Epithelial cell of prostate (primary cell): ENCODE results near the gene ARL6IP4.

Source experiments
- DNase-seq: peaks from one replicate; pipeline ENCODE4 v3.0.0-alpha.2; 2011; ENCODE audit warnings: low read depth, low spot score
- H3K27ac ChIP-seq: fragments of 450-650 bp; 2 replicates; pipeline ENCODE4 v1.5.1; 2017; ENCODE audit warnings: mild to moderate bottlenecking

Gene ARL6IP4

DNA sequence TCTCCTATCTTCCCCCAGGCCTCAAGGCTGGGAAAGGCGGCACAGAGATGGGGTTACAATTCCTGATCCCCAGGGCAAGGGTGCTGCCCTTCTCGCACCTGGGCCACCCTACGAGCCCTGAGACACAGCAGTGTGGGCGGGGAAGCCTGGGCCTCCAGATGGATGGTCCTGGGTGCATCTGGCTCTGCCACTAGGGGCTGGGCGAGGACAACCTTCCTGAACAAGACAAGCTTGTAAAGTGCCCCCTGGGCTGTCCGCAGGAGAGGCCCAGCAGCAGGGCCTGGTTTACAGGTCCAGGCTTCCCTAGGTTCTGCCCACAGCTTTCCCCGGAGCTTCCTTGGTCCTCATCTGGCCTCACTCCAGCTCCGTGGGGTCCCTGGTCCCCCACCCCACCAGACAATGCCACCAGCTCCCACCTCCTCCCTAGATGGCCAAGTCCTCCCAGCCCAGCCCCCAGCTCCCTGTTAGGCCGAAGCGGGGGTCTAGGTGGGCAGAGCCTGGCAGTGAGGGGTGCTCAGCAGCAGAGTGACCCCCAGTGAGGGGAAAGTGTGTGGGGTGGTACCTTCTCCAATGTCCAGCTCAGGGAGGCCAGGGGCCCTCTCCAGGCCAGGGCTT is 8.9 kb downstream of the ARL6IP4 start:
- DNase-seq = no peak

DNA sequence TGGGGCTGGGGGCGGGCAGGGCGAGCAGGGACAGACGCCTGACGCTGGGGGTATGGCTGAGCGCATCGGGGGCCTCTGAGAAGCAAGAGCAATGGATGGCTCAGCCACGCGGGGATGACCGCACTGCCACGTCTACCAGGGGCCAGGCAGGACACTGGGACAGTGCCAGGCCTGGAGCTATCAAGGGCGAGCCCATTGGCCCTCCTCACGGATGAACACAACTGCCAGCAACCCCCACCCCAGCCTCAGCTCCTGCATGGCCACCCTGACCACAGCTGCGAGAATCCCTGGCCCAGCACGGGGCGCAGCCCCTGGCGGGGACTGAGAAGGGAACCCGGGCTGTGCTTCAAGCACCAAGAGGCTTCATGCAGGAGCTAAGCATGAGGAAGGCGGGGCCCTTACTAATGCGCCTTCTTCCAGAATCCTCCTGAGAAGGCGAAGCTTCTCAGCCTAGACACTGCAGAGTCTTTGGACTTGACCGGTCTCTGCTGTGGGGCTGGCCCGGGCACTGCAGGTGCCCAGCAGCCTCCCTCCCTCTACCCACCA is 9.5 kb downstream of the ARL6IP4 start:
- H3K27ac ChIP-seq = no peak overlapping the region
- DNase-seq = no peak

More for the DNA sequence above, 8.9 kb downstream of the ARL6IP4 start:
- H3K27ac ChIP-seq = no peak overlapping the region

DNA sequence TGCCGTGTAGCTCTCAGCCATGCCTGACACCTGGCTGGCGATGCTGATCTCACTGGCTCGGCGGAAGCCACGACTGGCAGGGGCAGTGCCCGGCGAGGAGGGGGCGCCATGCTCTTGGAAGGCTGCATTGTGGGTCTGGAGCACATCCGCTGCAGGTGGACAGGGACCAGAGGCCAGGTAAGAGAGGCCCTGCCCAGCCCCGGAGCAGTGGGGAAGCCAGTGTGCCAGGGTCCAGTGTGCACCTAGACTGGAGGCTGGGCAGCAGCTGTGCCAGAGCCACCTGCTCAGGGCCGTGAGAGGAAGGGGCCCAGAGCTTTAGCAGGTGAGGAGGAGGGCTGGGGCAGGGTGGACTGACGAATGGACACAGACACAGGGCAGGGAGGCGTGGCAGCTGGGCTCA is 10.1 kb downstream of the ARL6IP4 start:
- H3K27ac ChIP-seq = no peak overlapping the region
- no peak for DNase-seq

DNA sequence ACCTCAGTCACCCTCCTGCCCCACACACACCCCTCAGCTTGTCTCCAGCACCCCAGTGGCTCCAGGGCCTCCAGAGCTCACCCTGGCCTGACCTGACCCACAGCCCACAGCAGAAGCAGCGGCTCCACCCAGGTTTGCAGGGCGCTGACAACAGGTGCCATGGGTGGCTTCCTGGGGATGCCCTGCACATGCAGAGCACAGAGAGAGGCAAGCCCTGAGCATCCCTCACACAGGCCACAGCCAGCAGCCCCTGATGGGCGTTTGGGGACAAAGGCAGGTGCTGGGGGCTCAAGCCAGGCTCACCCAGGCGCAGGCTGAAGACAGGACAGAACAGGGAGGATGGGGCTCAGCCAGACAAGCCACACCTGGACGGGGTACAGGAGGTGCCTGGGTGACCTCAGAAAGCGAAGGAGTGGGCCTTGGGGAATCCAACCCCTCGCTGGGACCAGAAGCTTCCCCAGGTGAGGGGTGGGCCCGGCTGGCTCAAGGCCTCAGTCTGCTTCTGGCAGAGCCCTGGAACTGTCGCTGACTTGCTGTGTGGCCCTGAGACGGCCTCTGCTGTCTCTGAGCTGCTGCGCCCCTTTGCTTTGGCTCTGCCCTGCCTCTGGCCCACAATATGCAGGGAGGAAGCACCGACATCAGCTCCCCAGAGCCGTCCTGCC is 10.6 kb downstream of the ARL6IP4 start:
- no peak overlapping the region for H3K27ac ChIP-seq
- no peak for DNase-seq

- DNase-seq = no peak
- no peak overlapping the region for H3K27ac ChIP-seq
Measured at GRCh38 chr12:122991623-122992275, 11.3 kb downstream of the ARL6IP4 start.

- DNase-seq = no peak
- no peak overlapping the region for H3K27ac ChIP-seq
Measured at GRCh38 chr12:122992386-122992785, 11.9 kb downstream of the ARL6IP4 start.

- no peak overlapping the region for H3K27ac ChIP-seq
- DNase-seq = no peak
Measured at GRCh38 chr12:122994140-122994675, 13.7 kb downstream of the ARL6IP4 start.

DNA sequence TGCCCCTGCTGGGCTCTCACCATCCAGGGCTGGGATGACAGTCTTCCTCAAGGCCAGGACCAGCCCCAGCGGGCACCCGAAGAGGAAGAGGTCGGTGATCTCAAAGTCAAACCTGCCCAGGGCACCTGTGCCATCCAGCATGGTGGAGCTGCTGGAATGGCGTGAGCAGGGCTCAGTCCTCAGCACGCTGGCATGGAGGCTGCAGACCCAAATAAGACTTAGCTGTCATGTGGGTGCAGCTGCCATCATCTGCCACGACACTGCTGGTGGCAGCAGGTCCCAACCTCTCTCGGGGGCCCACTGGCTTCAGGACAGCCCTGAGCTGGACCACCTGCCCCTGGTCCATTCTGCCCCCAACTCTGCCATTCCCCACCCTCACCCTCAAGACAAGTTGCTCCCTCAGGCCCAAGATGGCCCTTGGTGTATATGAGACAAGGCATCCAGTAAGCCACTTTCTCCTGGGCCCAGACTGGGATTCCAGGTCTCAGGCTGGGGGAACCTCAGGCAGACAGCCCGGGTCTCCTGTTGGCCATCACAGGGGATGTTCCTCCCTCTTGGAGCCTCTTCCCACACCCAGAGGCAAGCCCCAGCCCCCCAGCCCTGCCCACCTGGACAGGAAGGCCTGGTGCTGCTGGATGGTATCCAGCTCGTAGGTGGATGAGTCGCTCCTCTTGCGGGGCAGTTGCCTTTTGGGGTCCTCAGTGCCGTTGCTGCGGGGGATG is 14.5 kb downstream of the ARL6IP4 start:
- DNase-seq = no peak
- no peak overlapping the region for H3K27ac ChIP-seq

GRCh38 chr12:122995503-122996187 is 15.2 kb downstream of the ARL6IP4 start:
- no peak overlapping the region for H3K27ac ChIP-seq
- DNase-seq = no peak

DNA sequence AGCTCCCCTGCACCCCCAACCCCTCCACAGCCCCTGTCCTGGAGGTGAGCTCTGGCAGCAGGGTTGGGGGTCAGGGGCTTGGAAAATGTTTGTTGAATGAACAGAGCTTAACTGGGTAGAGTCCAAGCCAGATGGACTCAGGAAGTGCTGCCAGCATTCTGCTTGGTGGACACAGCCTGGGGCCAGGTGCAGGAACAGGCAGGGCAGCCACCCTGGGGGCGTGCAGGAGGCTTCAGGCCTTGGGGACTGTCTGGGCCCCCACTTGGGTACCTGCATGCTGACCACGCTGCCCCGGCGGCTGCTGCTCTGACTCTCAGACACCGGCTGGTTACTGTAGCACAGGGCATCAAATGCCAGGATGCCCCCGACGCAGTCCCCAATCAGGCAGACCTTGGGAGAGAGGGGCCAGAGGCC is 15.7 kb downstream of the ARL6IP4 start:
- H3K27ac ChIP-seq = no peak overlapping the region
- no peak for DNase-seq

DNA sequence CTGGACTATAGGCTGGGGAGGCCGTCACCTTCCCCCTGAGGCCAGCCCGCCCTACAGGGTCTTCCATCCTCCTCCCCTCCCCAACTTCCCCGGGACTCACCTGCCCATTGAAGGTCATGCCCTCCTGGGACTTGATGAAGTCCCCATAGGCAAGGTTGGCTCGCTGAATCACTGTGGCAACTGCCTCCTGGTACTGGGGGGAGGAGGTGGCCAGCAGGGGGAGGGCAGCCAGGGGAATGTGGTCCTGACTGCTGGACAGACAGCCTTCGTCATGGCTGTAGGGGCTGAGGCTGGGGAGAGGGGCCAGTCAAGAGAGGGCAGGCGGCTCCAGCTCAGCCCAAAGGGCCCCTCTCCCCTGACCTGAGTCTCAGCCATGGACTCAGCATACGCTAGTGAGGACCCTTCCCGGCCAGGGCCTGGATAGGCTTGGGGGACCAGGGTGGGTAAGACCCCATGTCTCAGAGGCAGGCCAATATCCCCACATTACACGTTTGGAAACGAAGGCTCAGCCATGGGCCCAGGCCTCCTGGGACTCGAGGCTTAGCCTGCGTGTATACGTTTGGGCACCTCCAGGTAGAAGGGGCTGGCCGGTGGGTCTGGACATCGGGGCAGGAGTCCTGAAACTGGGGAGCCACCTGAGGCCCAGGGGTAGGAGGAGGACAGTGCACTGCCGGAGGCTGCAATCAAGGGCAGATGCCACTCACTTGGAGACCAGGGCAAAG is 16.3 kb downstream of the ARL6IP4 start:
- no peak overlapping the region for H3K27ac ChIP-seq
- no peak for DNase-seq

GRCh38 chr12:122997343-122998250 is 17.1 kb downstream of the ARL6IP4 start:
- no peak overlapping the region for H3K27ac ChIP-seq
- DNase-seq = no peak

DNA sequence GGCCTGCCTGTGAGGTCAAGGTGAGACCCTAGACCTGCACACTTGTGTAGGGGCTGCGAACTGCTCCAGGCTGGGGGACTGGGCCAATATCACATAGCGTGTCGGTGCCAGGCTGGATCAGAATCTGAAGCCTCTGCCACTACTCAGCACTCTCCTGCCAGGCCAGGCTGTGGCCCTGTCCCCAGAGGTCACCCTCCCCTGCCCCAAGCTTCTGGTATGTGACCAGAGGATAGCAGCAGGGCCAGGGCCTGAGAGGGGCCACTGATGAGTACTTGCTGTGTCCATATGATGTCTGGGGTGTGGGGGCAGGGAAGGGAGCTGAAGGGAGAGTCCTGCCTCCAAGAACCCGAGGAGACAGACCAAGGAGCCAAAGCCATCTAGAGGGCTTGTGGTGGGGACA is 17.8 kb downstream of the ARL6IP4 start:
- H3K27ac ChIP-seq = no peak overlapping the region
- DNase-seq = no peak

DNA sequence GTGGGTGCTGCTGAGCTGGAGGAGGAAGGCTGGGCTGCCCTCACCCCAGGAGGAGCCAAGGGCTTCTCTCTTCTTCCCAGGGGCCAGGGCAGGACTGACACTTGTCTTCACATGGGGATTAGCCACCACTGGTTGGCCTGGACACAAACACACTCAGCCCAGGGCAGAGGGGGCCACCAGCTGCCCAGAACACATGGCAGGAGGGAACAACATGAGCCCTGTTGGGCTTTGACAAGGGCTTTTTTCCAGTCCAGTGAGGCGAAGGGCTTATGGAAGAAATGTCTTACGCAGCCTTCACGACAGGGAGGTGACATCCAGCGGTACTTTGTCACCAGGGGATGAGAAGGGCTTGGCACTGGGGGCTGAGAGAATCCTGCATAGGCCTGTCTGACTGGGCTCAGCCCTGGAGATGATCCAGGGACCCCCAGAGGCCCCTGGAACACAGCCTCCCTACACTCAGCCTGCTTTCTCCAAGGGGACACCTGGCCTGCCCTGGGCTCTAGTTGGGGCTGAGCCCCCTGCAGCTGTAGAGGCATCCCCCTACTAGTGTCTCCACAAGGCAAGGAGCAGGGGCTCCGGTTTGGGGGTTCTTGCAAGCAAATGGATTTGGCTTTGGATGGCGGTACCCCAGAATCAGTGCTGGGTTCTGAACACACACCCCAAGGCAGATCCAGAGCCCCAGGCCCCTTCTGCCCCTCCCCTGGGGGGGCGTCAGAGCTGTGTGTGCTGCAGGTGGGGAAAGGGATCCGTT is 18.9 kb downstream of the ARL6IP4 start:
- no peak for DNase-seq
- H3K27ac ChIP-seq = no peak overlapping the region

GRCh38 chr12:122999986-123000420 is 19.5 kb downstream of the ARL6IP4 start:
- no peak for DNase-seq
- H3K27ac ChIP-seq = no peak overlapping the region

DNA sequence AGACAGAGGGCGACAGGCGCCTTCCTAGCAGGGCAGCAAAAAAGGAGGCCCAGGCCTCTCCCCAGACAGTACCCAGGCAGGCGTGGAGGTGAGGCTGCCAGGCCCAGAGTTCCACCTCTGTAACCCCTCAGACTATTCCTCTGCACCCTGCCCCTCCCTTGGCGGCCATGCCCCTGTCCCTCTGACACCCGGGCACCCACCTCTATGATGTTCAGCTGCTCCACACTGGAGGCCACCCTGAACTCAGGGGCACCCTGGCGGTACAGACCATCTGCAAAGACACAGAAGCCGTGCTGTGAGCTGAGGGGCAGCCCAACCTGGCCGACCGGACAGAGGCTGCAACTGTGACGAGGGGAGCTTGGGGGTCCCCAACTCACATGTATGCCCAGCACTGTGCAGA is 20.1 kb downstream of the ARL6IP4 start:
- no peak overlapping the region for H3K27ac ChIP-seq
- DNase-seq = no peak

GRCh38 chr12:123001464-123001863 is 21.0 kb downstream of the ARL6IP4 start:
- no peak for DNase-seq
- H3K27ac ChIP-seq = no peak overlapping the region

DNA sequence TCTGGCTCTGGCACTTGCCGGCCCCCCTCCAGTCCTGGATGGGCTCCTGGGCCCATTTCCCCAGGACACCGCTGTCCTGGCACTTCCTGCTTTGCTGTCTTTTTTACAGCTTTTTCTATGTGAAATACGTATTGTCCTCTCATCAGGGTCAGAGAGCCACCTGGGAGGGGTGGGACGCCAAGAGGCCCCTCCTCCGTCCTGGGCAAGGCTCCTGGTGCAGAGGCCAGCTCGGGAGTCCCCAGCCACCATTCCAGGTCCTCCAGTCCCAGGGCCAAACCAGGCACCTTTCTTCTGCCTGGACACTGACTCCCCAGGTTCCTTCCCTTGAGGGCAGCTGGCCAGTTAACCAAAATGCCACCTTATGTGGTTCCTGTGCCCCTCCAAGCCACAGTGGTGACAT is 22.8 kb downstream of the ARL6IP4 start:
- H3K27ac ChIP-seq = no peak overlapping the region
- no peak for DNase-seq
